ENCODE measurements around the gene LPCAT2.

GRCh38 chr16:55552621-55553020, 43.7 kb downstream of the LPCAT2 start:
- TF ChIP-seq, protein P1, sequence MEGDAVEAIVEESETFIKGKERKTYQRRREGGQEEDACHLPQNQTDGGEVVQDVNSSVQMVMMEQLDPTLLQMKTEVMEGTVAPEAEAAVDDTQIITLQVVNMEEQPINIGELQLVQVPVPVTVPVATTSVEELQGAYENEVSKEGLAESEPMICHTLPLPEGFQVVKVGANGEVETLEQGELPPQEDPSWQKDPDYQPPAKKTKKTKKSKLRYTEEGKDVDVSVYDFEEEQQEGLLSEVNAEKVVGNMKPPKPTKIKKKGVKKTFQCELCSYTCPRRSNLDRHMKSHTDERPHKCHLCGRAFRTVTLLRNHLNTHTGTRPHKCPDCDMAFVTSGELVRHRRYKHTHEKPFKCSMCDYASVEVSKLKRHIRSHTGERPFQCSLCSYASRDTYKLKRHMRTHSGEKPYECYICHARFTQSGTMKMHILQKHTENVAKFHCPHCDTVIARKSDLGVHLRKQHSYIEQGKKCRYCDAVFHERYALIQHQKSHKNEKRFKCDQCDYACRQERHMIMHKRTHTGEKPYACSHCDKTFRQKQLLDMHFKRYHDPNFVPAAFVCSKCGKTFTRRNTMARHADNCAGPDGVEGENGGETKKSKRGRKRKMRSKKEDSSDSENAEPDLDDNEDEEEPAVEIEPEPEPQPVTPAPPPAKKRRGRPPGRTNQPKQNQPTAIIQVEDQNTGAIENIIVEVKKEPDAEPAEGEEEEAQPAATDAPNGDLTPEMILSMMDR (IDR thresholded peaks at IDR 0.05; ENCODE audit: insufficient read depth, low read depth, low read length), result no peak
- TF ChIP-seq EZH2 (IDR thresholded peaks at IDR 0.05; ENCODE audit: insufficient read depth, low read length), result no peak
